GM19239 (cell line): ENCODE measurements around the gene NEU3.
"Not testable (repeated sequence)": the region's sequence is repeated elsewhere in the genome, so short reads cannot be mapped to it uniquely, and the experiment has no call there.

ENCODE experiments used
- DNase-seq: peaks from one replicate; pipeline ENCODE4 v3.0.0; 2011; ENCODE audit warnings: low spot score; ENCODE audit not compliant: insufficient read length
- FAIRE-seq: peaks from 2 replicates; lab custom pipeline; 2011; peaks lifted over from hg19 to GRCh38; lab: Jason Lieb, UNC

The NEU3 gene

DNA sequence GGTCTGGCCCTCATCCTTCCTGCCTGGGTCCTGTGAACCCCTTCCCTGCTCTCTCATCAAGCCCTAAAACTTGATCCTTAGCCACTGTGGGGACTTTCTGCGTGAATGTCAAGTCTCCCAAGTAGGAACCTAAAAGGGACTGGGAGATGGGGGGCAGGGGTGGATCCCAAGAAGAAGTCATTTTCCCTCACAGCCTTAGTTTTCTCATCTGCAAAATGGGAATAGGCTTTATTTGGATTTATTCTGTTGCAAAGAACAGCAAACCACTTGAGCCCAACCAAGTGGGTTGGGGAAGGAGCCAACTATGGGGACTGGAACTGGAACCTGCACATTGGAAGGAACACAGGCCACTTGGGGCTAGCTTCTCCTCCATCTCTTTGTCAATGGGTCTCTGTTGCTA lies 36.8 kb downstream of the NEU3 start:
- FAIRE-seq, result no peak
- DNase-seq, result no peak

DNA sequence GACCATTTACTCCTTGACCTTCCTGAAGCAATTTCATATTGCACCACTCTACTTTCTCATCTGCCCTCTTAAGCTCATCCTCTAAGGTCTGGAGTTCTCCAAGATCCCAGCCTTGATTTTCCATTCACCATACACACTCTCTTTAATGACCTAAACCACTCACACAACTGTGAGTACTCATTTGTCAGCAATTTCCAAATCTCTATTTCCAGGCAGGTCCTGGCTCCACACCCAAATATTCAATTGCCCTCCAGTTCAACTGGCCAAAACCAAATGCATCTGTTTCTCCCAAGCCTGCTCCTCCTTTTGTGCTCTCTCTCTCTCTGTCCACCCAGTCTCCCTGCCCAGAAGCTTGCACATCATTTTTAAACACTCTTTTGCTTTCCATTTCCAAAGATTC lies 39.6 kb downstream of the NEU3 start:
- no peak for FAIRE-seq
- DNase-seq, result no peak

DNA sequence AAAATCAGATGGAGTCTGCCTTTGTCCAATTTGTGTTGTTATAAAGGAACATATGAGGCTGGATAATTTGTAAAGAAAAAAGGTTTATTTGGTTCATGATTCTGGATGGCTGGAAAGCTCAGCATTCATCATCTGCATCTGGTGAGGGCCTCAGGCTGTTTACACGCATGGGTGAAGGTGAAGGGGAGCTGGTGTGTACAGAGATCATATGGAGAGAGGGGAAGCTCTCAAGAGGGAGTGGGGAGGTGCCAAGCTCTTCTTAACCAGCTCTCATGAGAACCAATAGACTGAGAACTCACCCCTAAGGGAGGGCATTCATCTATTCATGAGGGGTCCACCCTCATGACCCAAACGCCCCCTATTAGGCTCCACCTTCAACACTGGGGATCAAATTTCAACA lies 40.0 kb downstream of the NEU3 start:
- DNase-seq (no peak), FAIRE-seq (no peak)

DNA sequence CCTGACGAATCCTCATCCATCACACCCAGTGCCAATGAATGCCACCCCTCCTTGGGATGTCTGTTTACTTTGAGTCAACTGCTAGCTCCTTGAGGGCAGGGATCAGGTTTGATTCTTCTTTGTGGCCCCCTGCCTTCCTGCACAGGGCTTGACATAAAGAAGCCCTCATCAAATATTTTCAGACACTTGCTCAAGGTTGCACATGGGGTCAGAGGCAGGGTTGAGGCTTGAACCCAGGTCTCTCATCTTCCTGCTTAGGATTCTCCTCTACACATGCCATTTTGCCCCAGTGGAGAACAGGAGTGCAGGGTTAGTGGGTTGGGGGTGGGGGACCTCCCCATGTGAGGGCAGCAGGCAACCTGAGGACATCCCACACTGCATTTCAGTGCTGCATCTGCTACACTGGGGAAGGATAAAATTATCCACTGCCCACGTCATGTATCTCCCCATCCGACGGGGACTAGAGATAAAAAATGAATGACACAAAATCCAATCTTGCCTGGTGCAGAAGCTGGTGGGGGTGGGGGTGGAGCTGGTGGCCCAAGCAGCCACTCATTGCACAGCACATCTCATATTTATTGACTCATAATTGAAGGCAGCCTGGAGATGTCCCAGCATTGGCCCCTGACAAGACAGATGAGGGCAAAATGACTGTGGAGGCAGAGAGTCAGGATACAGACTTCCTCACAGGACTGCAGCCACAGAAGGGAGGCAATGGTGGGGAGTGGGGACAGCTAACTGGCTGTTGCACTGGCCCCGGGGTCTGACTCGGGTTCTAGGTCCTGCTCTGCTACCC lies 41.3 kb downstream of the NEU3 start:
- DNase-seq (no peak), FAIRE-seq (no peak)

DNA sequence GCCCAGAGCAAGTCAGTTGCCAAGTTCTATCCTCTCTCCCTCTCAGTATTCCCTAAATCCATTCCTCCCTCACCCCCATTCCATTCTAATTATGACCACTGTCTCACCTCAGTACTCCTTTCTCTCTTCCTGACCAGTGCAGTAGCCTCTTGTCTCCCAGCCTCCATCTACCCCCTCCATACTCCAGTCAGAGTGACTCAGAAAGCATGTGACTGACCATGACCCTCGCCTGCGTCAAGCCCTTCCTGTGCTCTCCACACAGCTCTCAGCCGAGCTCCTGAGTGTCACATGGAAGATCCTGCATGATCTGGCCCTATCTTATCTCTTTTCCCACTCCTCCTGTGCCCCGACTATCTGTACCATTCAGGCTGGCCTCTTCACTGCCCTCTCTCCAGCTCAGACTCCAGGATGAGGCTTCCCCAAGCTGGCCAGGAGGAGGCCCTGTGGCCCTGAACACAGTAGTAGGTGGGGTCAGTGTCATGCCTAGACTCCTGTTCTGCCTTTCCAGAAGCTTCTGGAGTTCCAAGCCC lies 42.6 kb downstream of the NEU3 start:
- no peak for FAIRE-seq
- DNase-seq, result no peak

DNA sequence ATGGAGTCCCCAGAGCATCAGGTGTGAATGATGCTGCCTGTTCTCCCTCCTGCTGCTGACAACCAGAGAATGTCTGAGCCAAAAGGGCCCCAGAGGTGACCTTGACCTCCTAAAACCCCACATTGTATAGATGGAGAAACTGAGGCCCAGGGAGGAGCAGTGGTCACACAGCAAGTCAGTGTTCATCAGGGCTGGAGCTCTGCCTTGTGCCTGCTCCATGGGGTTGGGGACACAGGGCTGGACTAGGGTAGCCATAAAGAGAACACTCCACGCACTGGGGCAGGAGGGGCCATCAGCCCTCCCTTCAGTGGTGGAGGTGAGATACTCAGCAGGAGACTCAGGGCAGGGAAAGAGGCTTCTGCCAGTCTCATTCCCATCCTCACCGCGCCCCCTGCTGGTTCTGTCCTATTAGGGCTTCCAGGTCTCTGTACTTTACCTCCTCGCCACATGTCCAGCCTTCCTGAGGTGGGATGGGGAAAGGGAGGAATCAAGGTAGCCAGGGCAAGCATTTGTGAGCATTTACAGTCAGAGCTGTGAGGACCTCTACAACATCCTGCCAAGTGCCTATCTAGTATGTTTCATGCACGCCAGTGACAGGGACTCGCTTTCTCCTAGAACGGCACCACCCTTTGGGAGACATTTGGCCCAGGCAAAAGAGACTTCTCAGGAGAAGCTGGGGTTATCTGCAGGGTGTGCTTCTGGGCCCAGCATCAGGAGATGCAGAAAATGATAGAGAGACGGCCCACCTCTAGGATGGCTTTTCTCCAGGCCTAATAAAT lies 43.2 kb downstream of the NEU3 start:
- peak; percentile 37 for DNase-seq
- no peak for FAIRE-seq

DNA sequence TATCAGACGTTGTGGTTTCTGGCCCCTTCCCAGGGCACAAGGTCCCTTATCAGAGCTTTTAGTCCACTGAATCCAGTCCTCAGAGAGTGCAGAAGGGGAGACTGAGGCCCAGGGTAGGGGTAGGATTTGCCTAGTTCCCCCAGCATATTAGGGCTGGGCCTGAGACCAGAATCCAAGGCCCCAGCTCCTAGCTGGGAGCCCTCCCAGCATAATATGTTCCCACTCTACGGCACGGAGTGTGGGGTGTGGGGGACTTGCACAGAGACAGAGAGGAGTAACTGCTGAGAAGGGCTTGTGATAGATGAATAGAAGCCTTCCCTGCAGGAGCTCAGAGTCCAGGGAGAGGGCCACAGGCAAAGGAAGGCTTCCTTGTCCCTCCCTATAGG lies 43.8 kb downstream of the NEU3 start:
- DNase-seq (no peak), FAIRE-seq (no peak)

DNA sequence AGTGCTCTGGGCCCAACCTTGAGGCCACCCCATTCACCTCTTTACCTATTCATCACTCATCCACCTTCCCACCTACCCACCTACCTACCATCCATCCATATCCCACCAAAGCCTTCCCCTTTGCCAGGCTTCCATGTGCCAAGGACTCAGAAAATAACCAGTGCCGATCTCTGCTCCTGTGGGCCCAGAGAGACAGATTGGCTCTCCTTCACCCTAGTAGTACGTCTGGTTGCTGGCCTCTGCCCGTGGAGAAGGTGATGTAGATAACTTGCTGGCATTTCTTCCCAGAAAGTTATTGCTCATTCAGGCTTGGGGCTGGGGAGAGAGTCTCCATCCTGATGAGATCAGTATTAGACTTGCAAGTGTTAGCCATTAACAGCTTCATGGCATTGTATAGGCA lies 45.2 kb downstream of the NEU3 start:
- FAIRE-seq (no peak), DNase-seq (no peak)

DNA sequence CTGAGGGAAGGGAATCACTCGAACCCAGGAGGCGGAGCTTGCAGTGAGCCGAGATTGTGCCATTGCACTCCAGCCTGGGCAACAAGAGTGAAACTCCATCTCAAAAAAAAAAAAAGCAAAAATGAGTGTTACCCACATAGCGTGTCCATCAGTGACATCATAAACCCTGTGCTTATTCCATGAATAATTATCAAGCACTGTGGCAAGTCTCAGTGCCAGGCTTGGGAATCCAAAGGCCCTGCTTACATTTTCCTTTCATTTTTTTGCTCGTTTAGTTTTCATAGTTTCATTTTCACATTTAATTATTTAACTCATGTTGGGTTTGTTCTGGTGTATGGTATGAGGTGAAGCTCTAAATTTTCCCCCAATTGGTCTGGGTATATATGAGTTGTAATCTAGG lies 46.5 kb downstream of the NEU3 start:
- DNase-seq (no peak), FAIRE-seq (no peak)

DNA sequence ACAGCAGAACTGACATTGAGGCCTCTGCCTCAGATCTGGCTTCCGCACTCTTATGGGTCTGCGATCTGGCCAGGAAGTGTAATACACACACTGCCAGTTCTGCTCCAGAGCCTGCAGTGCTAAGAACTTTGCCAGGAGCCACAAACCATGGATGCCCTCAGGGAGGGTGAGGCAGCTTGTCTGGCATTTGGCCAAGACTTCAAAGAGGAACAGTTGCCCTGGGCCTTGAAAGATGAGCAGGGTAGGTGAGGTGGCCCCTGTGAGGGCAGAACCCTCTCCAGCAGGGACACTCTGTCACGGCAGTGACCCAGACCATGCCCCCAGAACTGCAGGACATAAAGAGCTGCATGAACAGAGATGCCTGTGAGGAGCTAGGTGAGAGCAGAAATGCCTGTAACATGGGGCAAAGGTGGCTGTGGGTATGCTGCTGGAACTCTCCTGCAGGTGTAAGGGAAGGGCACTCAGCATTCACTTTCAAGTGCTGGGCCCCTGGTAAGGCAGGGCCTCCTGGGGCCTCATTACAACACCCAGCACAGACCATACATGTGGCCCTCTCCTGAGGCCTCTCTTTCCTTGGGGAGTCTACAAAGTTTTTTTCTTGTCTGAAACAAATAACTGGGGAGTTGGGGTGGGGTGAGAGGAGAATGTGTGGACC lies 47.3 kb downstream of the NEU3 start:
- DNase-seq (no peak), FAIRE-seq (peak; percentile 72)

DNA sequence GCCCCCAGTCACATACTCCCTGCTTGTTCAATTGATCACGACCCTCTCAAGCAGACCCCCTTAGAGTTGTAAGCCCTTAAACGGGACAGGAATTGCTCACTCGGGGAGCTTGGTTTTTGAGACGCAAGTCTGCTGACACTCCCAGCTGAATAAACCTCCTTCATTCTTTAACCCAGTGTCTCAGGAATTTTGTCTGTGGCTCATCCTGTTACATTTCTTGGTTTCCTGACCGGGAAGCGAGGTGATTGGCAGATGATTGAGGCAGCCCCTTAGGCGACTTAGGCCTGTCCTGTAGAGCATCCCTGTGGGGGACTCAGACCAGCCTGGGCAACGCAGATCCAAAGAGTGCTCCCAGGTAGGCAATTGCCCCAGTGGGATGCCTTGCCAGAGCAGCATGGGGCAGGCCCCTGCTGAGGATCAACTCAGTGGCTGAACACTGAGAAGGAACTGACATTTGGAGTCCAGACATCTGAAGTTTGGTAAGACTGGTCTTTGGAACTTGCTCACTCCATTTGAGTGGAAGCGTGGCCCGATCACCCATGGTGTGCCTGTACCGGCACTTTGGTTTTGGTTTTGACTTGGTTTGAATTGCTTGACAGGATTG lies 51.5 kb downstream of the NEU3 start:
- no peak for DNase-seq
- no peak for FAIRE-seq

DNA sequence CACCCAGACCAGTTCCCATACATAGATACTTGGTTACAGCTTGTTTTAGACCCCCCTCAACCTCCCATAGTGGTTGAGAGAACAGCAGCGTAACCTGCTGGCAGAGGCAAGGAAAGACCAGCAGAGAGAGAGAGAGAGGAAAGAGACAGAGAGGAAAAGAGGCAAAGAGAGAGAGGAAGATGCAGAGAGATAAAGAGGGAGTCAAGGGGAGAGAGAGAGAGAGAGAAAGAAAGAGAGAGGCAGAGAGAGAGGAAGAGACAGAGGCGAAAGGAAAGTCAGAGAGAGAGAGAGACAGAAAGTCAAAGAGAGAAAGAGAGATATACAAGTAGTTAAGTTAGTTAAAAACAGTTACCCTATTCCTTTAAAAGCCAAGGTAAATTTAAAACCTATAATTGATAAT lies 52.5 kb downstream of the NEU3 start:
- FAIRE-seq, result no peak

DNA sequence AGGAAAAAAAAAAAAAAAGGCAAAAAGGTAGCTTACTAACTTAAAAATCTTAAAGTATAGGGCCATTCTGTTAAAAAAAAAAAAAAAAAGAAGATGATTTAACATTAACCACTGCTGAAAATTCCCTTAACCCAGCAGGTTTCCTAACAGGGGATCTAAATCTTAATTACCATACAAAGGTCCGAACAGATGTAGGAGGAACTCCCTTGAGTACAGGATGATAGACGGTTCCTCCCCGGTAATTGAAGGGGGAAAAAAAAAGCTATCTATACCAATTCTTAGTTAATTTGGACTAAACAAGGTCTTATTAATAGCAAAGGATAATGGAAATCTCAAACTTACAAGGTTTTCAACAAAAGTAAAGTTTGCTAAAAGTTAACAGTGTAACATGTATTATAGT lies 53.1 kb downstream of the NEU3 start:
- not testable (repeated sequence) for FAIRE-seq, DNase-seq

More for the DNA sequence above, 52.5 kb downstream of the NEU3 start:
- DNase-seq, result no peak

DNA sequence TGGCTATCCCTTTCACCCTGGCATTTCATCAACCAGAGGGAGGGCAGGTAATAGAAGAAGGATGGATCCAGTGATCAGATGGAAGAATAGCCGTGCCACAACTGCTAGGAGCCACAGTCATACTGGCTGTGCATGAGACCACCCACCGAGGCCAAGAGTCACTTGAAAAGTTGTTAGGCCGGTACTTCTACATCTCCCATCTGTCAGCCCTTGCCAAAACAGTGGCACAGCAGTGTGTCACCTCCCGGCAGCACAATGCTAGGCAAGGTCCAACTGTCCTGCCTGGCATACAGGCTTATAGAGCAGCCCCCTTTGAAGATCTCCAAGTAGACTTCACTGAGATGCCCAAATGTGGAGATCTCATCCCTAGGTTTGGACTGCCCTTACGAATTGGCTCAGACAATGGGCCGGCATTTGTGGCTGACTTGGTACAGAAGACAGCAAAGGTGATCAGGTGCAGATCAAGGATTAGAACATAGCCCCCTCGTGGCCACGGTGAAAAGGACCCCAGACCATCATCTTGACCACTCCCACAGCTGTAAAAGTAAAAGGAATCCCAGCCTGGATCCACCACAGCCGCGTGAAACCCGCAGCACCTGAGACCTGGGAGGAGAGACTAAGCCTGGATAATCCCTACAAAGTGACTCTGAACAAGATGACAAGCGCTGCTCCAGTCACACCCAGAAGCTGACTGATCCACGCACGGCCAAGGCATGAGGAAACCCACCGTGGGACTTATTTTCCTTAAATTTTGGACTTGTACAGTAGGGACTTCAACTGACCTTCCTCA lies 55.8 kb downstream of the NEU3 start:
- not testable (repeated sequence) for FAIRE-seq

DNA sequence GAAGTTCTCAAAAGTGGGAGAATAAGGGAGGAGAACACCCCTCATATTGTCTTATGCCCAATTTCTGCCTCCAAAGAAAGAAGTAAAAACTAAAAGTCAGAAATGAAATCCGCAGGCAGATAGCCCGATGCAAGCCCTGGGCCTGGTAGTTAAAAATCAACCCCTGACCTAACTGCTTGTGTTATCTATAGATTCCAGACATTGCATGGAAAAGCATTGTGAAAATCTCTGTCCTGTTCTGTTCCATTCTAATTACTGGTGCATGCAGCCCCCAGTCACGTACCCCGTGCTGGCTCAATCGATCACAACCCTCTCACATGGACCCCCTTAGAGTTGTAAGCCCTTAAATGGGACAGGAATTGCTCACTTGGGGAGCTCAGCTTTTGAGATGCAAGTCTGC lies 57.9 kb downstream of the NEU3 start:
- FAIRE-seq, DNase-seq: not testable (repeated sequence)

More for the DNA sequence above, 55.8 kb downstream of the NEU3 start:
- not testable (repeated sequence) for DNase-seq

DNA sequence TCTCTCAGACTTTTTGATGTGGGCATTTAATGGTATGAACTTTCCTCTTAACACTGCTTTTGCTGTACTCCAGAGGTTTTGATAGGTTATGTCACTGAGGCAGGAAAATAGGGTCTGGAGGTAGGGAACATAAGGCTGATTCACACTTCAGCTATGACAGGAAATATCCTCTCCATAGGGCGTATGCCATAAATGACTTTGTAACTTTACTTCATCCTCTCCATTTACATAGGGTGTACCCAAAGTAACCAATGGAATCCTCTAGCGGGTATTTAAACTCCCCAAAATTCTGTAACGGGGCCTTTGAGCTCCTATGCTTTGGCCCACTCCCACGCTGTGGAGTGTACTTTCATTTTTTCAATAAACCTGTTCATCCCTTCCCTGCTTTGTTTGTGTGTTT lies 58.5 kb downstream of the NEU3 start:
- no peak for DNase-seq
- no peak for FAIRE-seq

DNA sequence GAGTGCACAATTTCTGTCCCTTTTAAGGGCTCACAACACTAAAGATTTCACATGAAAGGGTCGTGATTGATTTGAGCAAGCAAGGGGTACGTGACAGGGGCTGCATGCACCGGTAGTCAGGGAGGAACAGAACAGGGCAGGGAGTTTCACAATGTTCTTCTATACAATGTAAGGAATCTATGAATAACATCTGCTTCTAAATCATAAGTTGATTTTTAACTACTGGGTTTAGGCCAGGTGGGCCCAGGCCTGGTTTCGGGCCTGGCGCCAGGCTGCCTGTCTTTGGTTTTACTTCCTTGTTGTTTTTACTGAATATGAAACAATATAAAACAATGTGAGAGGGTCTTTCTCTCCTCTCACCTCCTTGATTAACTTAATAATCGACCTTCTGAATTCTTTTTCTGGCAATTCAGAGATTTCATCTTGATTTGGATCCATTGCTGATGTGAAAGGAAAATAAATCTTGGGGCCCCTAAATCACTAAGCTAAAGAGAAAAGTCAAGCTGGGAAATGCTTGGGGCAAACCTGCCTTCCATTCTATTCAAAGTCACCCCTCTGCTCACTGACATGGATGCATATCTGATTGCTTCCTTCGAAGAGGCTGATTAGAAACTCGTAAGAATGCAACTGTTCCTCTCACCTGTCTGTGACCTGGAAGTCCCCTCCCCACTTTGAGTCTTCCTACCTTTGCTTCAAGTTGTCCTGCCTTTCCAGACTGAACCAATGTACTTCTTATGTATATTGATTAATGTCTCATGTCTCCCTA lies 61.0 kb downstream of the NEU3 start:
- FAIRE-seq, result peak; percentile 78
- not testable (repeated sequence) for DNase-seq

DNA sequence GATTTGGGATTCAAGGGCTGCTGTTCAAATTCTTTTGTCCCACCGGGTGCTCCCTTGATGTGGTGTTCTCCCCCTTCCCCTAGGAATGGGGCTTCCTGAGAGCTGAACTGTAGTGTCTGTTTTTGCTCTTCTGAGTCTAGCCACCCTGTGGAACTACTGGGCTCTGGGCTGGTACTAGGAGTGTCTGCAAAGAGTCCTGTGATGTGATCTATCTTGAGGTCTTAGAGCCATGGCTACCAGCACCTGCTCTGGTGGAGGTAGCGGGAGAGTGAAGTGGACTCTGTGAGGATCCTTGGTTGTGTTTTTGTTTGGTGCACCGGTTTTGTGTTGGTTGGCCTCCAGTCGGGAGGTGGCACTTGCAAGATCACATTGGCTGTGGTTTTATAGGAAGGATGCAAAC lies 61.8 kb downstream of the NEU3 start:
- peak; percentile 86 for FAIRE-seq
- DNase-seq, result no peak

DNA sequence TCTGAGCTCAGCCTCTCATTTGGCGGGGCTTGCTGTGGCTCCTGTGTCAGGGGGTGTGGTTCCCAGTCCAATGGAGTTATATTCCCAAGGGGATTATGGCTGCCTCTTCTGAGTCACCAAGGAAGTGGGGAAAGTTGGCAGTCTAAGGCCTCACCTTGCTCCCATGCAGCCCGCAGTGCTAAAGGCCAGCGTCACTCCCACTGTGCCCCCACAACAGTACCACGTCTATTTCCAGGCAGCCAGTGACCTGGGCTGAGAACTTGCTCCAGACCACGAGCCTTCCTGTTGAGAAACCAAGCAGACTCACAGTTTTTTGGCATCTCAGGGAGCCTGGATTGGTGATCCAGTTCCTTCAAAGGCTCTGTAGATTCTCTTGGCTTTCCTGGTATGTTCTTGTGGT lies 62.3 kb downstream of the NEU3 start:
- FAIRE-seq (peak; percentile 21), DNase-seq (no peak)
